Fibroblast of lung (primary cell): Measurements from ENCODE around the gene MYBPH.

Experiments
- CTCF ChIP-seq, 2 donors: IDR thresholded peaks in 1 of 2; conservative IDR thresholded peaks in 1 of 2; 1 replicate in 1 of 2; 2 replicates in 1 of 2; pipeline ENCODE4 v1.5.1; 2011 to 2012; ENCODE audit warnings: low read length in 2 of 2, control low read depth in 1 of 2, inconsistent platforms in 1 of 2, low read depth in 1 of 2, mild to moderate bottlenecking in 1 of 2
- EZH2 ChIP-seq: IDR thresholded peaks from 2 replicates; pipeline ENCODE4 v1.5.1; 2012; ENCODE audit warnings: low read length, control low read depth, mild to moderate bottlenecking; ENCODE audit errors: missing control alignments

DNA sequence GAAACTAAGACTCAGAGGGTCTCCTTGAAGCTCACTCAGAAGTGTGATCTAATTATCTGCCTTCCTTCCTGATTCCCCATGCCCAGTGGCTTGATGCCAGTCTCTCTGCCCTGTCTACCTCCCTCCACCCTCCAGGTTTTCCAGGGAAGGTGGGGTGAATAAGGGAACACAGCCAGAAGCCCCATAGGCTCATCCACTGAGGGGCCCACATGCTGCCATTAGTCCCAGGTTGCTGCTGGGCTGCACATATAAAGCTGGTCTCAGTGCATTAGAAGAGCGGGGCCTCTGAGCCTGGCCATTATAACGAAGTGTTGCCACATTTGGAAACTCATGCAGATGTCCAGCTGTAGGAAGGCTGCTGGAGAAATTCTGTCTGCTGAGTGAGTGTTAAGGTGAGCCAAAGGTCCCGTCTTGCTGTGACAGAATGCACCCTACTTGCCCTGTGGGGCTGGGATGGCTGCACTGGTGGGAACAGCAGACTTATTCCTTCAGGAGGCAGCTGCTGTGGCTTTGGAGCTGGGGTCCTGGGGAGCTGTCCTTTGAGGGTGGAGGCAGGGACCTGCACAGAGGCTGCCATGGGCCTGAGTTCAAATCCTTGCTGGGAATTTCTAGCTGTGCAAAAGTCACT, 45.2 kb downstream of the MYBPH start:
- TF ChIP-seq CTCF (conservative IDR thresholded peaks at IDR 0.05 in 1 of 2, IDR thresholded peaks at IDR 0.05 in 1 of 2; ENCODE audit: low read depth in 1 of 2, low read length in 2 of 2) (no peak), EZH2 (no peak)
